VCaP (cell line): ENCODE data around the gene PLA2G4D.

Source experiments
- H3K27ac ChIP-seq: fragments of 450-650 bp; 2 replicates; pipeline ENCODE4 v1.5.1; 2017
- TF ChIP-seq, protein P1 (sequence below): fragments of 450-650 bp; conservative IDR thresholded peaks from 2 replicates; pipeline ENCODE4 v1.5.1; 2017; ENCODE audit warnings: mild to moderate bottlenecking, moderate library complexity

PLA2G4D gene

GRCh38 chr15:42121021-42121420 is 26.7 kb upstream of the PLA2G4D start:
- H3K27ac ChIP-seq: no peak overlapping the region
- TF ChIP-seq, protein P1, sequence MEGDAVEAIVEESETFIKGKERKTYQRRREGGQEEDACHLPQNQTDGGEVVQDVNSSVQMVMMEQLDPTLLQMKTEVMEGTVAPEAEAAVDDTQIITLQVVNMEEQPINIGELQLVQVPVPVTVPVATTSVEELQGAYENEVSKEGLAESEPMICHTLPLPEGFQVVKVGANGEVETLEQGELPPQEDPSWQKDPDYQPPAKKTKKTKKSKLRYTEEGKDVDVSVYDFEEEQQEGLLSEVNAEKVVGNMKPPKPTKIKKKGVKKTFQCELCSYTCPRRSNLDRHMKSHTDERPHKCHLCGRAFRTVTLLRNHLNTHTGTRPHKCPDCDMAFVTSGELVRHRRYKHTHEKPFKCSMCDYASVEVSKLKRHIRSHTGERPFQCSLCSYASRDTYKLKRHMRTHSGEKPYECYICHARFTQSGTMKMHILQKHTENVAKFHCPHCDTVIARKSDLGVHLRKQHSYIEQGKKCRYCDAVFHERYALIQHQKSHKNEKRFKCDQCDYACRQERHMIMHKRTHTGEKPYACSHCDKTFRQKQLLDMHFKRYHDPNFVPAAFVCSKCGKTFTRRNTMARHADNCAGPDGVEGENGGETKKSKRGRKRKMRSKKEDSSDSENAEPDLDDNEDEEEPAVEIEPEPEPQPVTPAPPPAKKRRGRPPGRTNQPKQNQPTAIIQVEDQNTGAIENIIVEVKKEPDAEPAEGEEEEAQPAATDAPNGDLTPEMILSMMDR: no peak

DNA sequence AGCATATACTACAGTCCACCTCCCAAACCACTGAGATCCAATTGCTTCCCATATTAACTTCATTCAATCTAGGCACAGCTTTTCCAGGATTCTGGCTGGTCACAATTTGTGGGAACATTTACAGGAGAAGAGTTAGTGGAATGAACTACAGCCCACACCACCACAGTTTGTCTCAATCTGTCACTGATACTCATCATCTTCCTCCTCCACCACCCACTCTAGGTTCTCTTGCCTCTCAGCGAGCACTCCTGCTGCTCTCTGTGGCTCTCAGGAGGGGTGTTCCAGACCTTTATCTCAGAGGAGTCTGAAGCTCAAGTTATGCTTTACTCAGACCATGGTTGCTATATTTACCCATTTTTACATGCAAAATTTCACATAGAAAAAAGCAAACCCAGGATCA is 25.9 kb upstream of the PLA2G4D start:
- TF ChIP-seq, protein P1: no peak

DNA sequence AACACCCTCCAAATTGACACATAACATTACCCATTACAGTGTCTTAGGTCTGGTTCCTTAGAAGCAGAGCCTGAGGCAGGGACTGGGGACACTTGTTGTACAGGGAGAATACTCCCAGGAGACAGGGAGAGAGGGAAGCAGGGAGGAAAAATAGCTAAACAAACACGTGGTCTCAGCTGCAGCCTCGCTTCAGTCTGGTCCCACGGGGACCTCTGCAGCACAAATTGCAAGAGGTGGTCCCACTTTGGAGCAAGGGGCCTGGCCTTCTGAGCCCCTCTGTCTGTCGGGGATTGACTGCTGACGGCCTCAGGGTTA is 25.0 kb upstream of the PLA2G4D start:
- TF ChIP-seq, protein P1: no peak
- peak overlapping the region; percentile 86 for H3K27ac ChIP-seq

More for the DNA sequence above, 25.9 kb upstream of the PLA2G4D start:
- H3K27ac ChIP-seq: no peak overlapping the region

DNA sequence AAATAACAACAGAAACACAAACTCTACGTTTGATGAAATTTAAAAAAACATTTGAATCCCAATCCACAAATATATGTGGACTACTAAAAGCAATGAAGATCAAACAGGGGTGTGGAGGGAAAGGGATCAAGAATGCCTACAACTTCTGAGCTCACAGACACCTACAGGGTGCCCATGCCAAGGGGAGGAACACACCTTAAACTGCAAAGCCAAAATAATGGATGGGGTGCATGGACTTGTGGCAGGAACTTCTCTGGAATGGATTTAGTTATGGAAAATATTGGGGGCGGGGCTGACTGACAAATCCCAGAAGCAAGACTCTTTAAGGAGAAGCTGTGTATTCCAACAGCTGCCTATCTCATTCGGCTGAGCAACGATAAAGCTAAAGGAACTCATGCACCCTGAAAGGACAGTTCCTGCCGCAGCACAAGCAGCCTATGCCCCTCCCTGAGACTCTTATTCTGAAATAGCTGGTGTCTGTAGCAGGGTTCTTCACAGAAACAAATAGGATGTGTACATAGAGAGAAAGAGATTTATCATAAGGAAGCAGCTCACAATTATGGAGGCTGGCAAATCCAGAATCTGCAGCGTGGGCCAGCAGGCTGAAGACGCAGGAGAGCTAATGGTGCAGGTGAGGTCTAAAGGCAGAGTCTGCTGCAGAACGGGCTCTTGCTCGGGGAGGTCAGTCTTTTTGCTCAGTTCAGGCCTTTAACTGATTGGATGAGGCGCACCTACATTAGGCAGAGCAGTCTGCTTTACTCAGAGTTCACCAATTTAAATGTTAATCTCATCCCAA is 24.5 kb upstream of the PLA2G4D start:
- H3K27ac ChIP-seq: peak overlapping the region; percentile 86
- TF ChIP-seq, protein P1: no peak

- no peak overlapping the region for H3K27ac ChIP-seq
- TF ChIP-seq, protein P1: no peak
Measured at GRCh38 chr15:42111924-42112323, 17.6 kb upstream of the PLA2G4D start.

GRCh38 chr15:42110367-42110766 is 16.0 kb upstream of the PLA2G4D start:
- TF ChIP-seq, protein P1: no peak
- H3K27ac ChIP-seq: no peak overlapping the region

DNA sequence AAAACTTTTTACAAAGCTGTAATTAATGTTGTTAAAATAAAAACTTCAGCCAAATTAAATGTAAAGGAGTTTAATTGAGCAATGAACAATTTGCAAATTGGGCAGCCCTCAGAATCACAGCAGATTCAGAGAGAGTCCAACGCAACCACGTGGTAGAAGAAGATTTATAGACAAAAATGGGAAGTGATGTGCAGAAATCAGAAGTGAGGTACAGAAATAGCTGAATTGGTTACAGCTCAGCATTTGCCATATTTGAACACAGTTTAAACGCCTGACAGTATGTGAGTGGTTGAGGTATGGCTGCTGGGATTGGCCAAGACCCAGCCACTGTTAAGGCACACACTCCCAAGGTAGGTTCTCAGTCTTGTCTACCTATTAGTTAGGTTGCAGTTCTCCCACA is 14.4 kb upstream of the PLA2G4D start:
- TF ChIP-seq, protein P1: no peak
- peak overlapping the region; percentile 63; the same call in 1 of the 2 replicates for H3K27ac ChIP-seq
